ENCODE results near the gene LRRC8B.

Gene LRRC8B

DNA sequence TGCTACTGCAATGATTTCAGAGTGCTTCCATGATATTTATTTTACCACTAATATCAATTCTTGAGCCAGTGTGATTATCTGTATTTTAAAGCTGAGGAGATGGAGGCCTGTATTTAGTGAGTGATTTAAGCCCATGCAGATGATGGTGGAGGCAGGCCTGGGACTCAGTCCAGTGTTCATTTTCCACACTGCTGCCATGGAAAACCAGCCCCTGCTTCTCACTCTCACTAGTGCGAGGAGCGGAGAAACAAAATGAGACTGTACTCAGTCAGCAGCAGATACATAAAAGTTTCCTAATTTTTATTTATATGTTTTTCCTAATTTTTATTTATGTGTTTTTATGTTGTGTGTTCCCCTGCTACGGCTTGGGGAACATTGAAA lies 32.8 kb downstream of the LRRC8B start:
- TF ChIP-seq, protein P1, sequence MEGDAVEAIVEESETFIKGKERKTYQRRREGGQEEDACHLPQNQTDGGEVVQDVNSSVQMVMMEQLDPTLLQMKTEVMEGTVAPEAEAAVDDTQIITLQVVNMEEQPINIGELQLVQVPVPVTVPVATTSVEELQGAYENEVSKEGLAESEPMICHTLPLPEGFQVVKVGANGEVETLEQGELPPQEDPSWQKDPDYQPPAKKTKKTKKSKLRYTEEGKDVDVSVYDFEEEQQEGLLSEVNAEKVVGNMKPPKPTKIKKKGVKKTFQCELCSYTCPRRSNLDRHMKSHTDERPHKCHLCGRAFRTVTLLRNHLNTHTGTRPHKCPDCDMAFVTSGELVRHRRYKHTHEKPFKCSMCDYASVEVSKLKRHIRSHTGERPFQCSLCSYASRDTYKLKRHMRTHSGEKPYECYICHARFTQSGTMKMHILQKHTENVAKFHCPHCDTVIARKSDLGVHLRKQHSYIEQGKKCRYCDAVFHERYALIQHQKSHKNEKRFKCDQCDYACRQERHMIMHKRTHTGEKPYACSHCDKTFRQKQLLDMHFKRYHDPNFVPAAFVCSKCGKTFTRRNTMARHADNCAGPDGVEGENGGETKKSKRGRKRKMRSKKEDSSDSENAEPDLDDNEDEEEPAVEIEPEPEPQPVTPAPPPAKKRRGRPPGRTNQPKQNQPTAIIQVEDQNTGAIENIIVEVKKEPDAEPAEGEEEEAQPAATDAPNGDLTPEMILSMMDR (IDR thresholded peaks at IDR 0.05; ENCODE audit: borderline replicate concordance, insufficient read depth, low read depth, low read length), result no peak

DNA sequence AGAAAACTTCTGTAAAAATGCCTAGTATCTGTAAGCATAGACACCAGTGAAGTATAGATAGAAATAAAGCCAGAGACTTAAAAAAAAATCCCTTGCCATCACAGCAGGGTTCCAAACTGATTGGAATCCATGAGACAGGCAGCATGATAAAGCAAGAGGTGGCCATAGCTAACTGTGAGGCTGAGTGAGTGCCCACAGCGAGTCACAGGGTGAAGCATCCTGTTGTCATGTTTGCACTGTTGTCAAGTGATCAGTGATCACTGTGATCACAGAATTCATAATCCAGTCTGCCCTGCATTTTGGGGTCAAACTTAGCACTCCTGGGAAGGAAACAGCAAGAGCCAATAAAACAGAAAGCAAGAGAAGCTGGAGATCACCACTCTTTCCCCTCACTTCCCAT lies 33.3 kb downstream of the LRRC8B start:
- H3K4me3 ChIP-seq (ENCODE audit: low read depth, low read length), result no peak overlapping the region
- TF ChIP-seq, protein P1 (IDR thresholded peaks at IDR 0.05; ENCODE audit: borderline replicate concordance, insufficient read depth, low read depth, low read length), result no peak

More for the DNA sequence above, 32.8 kb downstream of the LRRC8B start:
- no peak overlapping the region for H3K4me3 ChIP-seq (ENCODE audit: low read depth, low read length)

DNA sequence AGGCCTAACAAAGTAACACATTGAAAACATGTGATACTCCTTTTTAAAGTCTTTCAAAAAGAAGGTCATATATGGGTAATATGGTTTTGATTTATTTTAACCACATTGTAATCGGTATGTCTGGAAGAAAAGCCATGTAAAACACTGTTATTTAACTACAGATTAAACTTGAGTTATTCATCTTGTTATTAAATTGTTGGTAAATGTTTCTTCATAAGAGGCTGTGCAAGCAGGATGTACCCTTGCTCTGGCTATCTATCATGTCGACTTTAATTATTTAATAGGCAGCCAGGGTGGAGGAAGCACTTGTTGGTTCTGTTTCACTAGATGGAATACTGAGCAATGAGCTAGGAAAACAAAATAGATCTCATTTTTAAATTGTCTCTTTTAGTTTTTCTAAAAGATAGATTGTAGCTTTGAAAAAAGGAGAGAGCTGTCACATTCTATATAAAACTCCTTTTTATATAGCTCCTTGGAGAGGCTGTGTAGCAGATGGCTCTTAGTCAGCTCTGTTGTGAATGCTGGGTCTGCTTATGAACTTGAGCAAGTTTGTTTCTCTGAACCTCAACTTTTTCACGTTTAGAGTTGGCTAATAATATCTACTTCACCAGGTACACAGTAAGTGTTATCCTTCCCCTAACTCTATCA lies 39.5 kb downstream of the LRRC8B start:
- no peak overlapping the region for H3K4me3 ChIP-seq (ENCODE audit: low read depth, low read length)
- TF ChIP-seq, protein P1 (IDR thresholded peaks at IDR 0.05; ENCODE audit: borderline replicate concordance, insufficient read depth, low read depth, low read length), result no peak

DNA sequence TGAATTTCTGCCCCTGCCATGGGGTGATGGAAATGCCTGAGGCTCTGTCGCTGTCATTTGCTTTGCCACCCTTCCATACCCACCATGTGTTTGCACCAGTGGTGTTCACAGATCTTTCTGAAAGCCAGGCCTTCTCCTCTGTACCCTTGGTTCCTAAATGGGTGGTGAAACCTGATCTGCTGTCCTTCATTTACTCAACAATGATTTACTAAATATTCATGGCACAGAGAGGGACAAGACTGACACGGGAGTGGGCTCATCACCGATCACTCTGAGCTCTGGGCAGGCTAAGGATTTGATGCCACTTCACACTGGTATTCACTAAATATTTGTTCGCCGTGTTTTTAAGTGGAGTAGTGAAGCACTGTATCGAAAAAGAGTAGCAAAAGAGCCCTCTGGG lies 40.9 kb downstream of the LRRC8B start:
- TF ChIP-seq, protein P1 (IDR thresholded peaks at IDR 0.05; ENCODE audit: borderline replicate concordance, insufficient read depth, low read depth, low read length), result no peak
- no peak overlapping the region for H3K4me3 ChIP-seq (ENCODE audit: low read depth, low read length)

DNA sequence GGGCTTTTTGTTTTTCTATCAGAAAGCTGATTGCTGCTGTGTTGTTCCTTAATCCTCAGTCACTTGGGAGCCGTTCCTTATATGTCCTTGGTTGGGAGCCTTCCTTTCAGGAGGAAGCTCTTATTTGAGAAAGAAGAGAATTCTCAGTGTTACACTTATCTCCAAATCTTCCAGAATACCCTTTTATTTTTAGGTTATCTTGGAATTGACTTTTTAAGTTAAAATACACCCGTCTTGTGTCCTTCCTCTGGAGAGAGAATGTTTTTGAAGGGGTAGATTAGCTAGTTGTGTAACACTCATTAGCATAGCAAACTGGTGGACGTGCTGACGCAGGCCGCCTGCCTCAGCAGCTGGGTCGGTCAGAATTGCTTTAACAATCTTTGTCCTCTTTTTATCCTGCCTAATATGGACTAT lies 42.1 kb downstream of the LRRC8B start:
- TF ChIP-seq, protein P1 (IDR thresholded peaks at IDR 0.05; ENCODE audit: borderline replicate concordance, insufficient read depth, low read depth, low read length), result no peak
- no peak overlapping the region for H3K4me3 ChIP-seq (ENCODE audit: low read depth, low read length)

DNA sequence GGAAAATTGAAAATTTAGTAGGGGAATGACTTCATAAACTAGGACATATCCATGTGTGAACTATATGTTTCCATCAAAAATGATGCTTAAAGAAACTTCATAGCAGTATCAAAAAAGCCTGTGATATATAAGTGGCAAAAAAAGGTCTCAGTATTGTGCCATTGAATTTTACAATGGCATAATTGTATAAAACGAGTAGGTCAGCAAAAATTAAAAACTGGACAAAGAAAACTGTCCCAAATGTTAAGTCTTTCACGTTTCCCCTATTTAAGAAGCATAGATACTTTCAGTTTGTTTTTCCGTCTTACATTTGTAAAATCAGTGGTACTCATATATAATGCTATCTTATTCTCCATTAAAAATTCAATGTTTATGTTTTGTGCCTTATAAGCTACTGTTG lies 43.2 kb downstream of the LRRC8B start:
- H3K4me3 ChIP-seq (ENCODE audit: low read depth, low read length), result no peak overlapping the region
- TF ChIP-seq, protein P1 (IDR thresholded peaks at IDR 0.05; ENCODE audit: borderline replicate concordance, insufficient read depth, low read depth, low read length), result no peak

DNA sequence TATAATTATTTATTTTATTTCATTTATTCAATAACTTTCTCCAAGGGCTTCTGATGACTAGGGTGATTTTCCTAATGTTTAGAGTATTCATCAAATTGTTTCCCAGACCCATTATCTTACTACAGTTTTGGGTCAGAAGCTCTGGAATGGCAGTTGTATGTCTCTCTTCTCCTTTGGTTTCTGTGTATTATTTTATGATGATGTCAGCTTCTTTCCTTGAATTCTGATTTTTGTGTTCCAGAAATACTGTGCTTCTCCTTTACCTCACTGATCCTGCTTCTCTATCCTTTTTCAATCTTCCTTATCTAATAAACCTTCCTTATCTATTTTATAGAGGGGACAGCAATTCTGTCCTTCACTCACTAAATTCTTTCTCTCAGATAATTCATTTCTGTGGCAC lies 48.8 kb downstream of the LRRC8B start:
- H3K4me3 ChIP-seq (ENCODE audit: low read depth, low read length), result no peak overlapping the region
- TF ChIP-seq, protein P1 (IDR thresholded peaks at IDR 0.05; ENCODE audit: borderline replicate concordance, insufficient read depth, low read depth, low read length), result no peak
